SU-DHL-6 (cell line): Measurements from ENCODE around the gene RADIL.

Source experiments
- H2AFZ ChIP-seq: fragments of 200-600 bp; sonication (generic); 2 replicates; pipeline ENCODE4 v1.6.1; 2014; ENCODE audit warnings: low read depth, mild to moderate bottlenecking, moderate library complexity, mixed read lengths, antibody characterized with exemption, low read length; ENCODE audit not compliant: severe bottlenecking
- H3F3A ChIP-seq: fragments of 200-600 bp; shearing (Covaris generic); 2 replicates; pipeline ENCODE4 v1.6.0; 2016; ENCODE audit warnings: antibody characterized with exemption, mild to moderate bottlenecking; ENCODE audit not compliant: insufficient read depth
- H3K27ac ChIP-seq: fragments of 200-600 bp; sonication (generic); 2 replicates; pipeline ENCODE4 v1.5.1; 2016; ENCODE audit warnings: low read depth, mild to moderate bottlenecking, low read length, moderate library complexity, mixed read lengths
- H3K27me3 ChIP-seq: fragments of 200-600 bp; sonication (generic), shearing (Covaris generic); 2 replicates; pipeline ENCODE4 v1.6.0; 2014; ENCODE audit warnings: mild to moderate bottlenecking, low read length
- H3K36me3 ChIP-seq: fragments of 200-600 bp; sonication (generic); 2 replicates; pipeline ENCODE4 v1.6.1; 2014; ENCODE audit warnings: mild to moderate bottlenecking, low read length, mixed read lengths
- H3K4me2 ChIP-seq: fragments of 300-600, 200-600 bp; shearing (Covaris generic), sonication (generic); 2 replicates; pipeline ENCODE4 v1.6.0; 2014; ENCODE audit warnings: low read length, low read depth, mild to moderate bottlenecking; ENCODE audit not compliant: poor library complexity, severe bottlenecking
- H3K4me3 ChIP-seq: fragments of 200-600 bp; sonication (generic); 2 replicates; pipeline ENCODE4 v1.5.1; 2014; ENCODE audit warnings: antibody characterized with exemption, low read length, mild to moderate bottlenecking, mixed read lengths; ENCODE audit not compliant: insufficient read depth, poor library complexity, severe bottlenecking
- H3K79me2 ChIP-seq: fragments of 200-600 bp; sonication (generic); 2 replicates; pipeline ENCODE4 v1.6.1; 2014; ENCODE audit warnings: mild to moderate bottlenecking, low read length, moderate library complexity; ENCODE audit not compliant: insufficient read depth
- H3K9ac ChIP-seq: fragments of 200-600 bp; sonication (generic); 2 replicates; pipeline ENCODE4 v1.7.0; 2014; ENCODE audit warnings: mild to moderate bottlenecking, low read length
- H3K9me2 ChIP-seq: fragments of 200-600 bp; sonication (generic); replicated peaks from 2 replicates; pipeline ENCODE4 v1.6.1; 2014; ENCODE audit warnings: low read length; ENCODE audit not compliant: insufficient read depth
- H3K9me3 ChIP-seq: fragments of 200-600 bp; sonication (generic); 2 replicates; pipeline ENCODE4 v1.6.1; 2014; ENCODE audit warnings: low read length, mixed read lengths; ENCODE audit not compliant: insufficient read depth
- H4K20me1 ChIP-seq: fragments of 200-600 bp; sonication (generic); 2 replicates; pipeline ENCODE4 v1.6.1; 2014; ENCODE audit warnings: low read depth, mild to moderate bottlenecking, antibody characterized with exemption, low read length, moderate library complexity, mixed read lengths
- EZH2phosphoT487 ChIP-seq: fragments of 200-600 bp; sonication (generic), shearing (Covaris generic); conservative IDR thresholded peaks from 2 replicates; pipeline ENCODE4 v1.6.1; 2018; ENCODE audit warnings: mild to moderate bottlenecking, antibody characterized with exemption, low read length, moderate library complexity, mixed read lengths
- TF ChIP-seq, protein P1 (sequence below): fragments of 200-600 bp; sonication (generic); IDR thresholded peaks from one replicate; pipeline ENCODE4 v1.5.1; 2017; ENCODE audit warnings: antibody characterized with exemption, mild to moderate bottlenecking, low read length, moderate library complexity; ENCODE audit not compliant: insufficient read depth, poor library complexity, severe bottlenecking

The RADIL gene

DNA sequence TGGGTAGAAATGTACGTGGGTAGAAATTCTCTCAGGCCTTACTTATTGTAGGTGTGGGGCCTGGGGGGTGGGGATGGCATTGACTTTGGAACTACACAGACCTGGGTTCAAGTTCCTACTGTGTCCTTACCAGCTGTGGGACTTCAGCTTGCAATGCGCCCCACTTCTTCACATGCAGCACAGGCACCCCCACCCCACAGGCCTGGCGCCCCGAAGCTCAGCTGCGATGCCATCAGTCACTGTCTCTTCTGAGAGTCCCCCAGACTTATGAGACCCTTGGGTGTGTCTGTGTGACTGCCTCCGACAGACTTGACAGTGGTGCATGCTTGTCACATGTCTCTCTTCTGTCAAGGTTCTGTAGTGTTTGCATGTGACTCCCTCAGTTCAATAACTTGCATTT is 111.2 kb downstream of the RADIL start:
- no peaks in the 10 kb centered on the region for H3K36me3 ChIP-seq
- 0 out of 2 replicates have a peak, but pooled peaks cover 7% of the 10 kb centered on the region for H3F3A ChIP-seq
- H3K9me3 ChIP-seq: no peaks in the 10 kb centered on the region
- H3K9ac ChIP-seq: no peak overlapping the region
- H3K4me2 ChIP-seq: no peak overlapping the region
- H3K27ac ChIP-seq: no peak overlapping the region
- TF ChIP-seq EZH2phosphoT487: no peak
- TF ChIP-seq, protein P1, sequence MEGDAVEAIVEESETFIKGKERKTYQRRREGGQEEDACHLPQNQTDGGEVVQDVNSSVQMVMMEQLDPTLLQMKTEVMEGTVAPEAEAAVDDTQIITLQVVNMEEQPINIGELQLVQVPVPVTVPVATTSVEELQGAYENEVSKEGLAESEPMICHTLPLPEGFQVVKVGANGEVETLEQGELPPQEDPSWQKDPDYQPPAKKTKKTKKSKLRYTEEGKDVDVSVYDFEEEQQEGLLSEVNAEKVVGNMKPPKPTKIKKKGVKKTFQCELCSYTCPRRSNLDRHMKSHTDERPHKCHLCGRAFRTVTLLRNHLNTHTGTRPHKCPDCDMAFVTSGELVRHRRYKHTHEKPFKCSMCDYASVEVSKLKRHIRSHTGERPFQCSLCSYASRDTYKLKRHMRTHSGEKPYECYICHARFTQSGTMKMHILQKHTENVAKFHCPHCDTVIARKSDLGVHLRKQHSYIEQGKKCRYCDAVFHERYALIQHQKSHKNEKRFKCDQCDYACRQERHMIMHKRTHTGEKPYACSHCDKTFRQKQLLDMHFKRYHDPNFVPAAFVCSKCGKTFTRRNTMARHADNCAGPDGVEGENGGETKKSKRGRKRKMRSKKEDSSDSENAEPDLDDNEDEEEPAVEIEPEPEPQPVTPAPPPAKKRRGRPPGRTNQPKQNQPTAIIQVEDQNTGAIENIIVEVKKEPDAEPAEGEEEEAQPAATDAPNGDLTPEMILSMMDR: no peak
- no peak overlapping the region for H2AFZ ChIP-seq
- peaks cover 16% of the 10 kb centered on the region for H3K79me2 ChIP-seq
- no peaks in the 10 kb centered on the region for H3K27me3 ChIP-seq
- H3K4me3 ChIP-seq: no peak overlapping the region
- H3K9me2 ChIP-seq: no peaks in the 10 kb centered on the region
- no peaks in the 10 kb centered on the region for H4K20me1 ChIP-seq

DNA sequence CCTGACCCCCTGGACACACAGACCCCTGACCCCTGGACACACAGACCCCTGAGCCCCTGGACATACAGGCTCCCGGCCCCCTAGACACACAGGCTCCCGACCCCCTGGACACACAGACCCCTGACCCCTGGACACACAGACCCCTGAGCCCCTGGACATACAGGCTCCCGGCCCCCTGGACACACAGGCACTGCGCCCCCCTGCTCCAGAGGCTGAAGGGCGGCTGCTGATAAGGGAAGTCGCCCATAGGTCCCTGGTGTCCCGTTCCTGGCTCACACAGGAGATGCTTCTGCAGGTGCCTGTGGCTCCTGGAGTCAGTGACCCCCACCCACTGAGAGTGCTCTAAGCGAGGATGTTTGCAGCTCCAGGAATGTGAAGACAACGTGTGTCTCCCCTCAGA is 111.8 kb downstream of the RADIL start:
- Histone ChIP-seq H3K4me3 (no peak overlapping the region), H3K27me3 (no peaks in the 10 kb centered on the region), H4K20me1 (no peaks in the 10 kb centered on the region), H3K9me2 (no peaks in the 10 kb centered on the region), H2AFZ (no peak overlapping the region), H3K9ac (no peak overlapping the region), H3K4me2 (no peak overlapping the region), H3F3A (0 out of 2 replicates have a peak, but pooled peaks cover 7% of the 10 kb centered on the region), H3K27ac (no peak overlapping the region), H3K9me3 (no peaks in the 10 kb centered on the region), H3K36me3 (no peaks in the 10 kb centered on the region), H3K79me2 (peaks cover 12% of the 10 kb centered on the region)
- TF ChIP-seq, protein P1: no peak
- no peak for TF ChIP-seq EZH2phosphoT487

DNA sequence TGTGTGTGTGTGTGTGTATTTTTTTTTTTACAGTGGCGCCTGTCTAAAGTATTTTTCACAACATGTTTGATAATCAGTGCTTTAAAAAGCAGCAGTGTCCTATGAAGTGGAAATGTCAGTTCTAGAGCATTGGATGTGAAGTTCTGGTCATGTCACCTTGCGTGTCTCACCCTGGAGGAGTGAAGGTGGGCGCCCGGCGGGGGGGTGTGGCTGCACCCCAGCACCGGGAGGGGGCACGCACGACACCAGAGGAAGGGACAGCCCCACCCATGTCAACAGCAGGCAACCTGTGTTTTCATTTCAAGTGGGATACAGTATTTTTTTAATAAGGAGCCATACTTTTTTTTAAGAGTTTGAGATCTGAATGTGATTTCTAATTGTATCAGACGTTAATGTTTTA is 112.6 kb downstream of the RADIL start:
- H3K36me3 ChIP-seq: no peaks in the 10 kb centered on the region
- H3K9me2 ChIP-seq: no peaks in the 10 kb centered on the region
- H2AFZ ChIP-seq: no peak overlapping the region
- no peak overlapping the region for H3K9ac ChIP-seq
- no peaks in the 10 kb centered on the region for H3K27me3 ChIP-seq
- TF ChIP-seq, protein P1: no peak
- TF ChIP-seq EZH2phosphoT487: no peak
- no peak overlapping the region for H3K27ac ChIP-seq
- H3K4me2 ChIP-seq: no peak overlapping the region
- H3F3A ChIP-seq: 0 out of 2 replicates have a peak, but pooled peaks cover 7% of the 10 kb centered on the region
- H3K9me3 ChIP-seq: no peaks in the 10 kb centered on the region
- peaks cover 4% of the 10 kb centered on the region for H3K79me2 ChIP-seq
- no peak overlapping the region for H3K4me3 ChIP-seq
- no peaks in the 10 kb centered on the region for H4K20me1 ChIP-seq

DNA sequence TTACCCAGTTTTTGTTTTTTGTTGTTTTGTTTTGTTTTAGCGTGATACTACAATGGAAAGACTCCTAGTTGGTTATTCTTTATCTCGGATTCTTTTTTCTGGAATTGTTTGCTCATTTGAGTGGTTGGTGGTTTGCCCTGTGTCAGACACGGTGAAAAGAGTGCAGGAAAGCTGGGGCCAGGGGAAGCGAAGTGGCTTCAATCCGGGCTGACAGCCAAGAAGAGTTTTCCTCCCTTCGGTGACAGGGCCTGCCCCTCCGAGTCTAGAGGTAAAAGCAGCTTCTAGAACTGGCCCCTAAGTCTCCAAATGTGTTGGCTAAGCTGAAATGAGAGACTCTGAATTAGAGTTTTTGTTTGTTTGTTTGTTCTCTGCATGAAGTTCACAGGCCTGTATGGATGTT is 113.8 kb downstream of the RADIL start:
- H2AFZ ChIP-seq: no peak overlapping the region
- H3K27me3 ChIP-seq: no peaks in the 10 kb centered on the region
- H3K9me2 ChIP-seq: no peaks in the 10 kb centered on the region
- H3F3A ChIP-seq: 0 out of 2 replicates have a peak, but pooled peaks cover 7% of the 10 kb centered on the region
- no peaks in the 10 kb centered on the region for H4K20me1 ChIP-seq
- H3K9me3 ChIP-seq: no peaks in the 10 kb centered on the region
- no peak overlapping the region for H3K4me2 ChIP-seq
- H3K36me3 ChIP-seq: no peaks in the 10 kb centered on the region
- H3K4me3 ChIP-seq: no peak overlapping the region
- no peak overlapping the region for H3K9ac ChIP-seq
- no peak for TF ChIP-seq EZH2phosphoT487
- TF ChIP-seq, protein P1: no peak
- H3K27ac ChIP-seq: no peak overlapping the region
- H3K79me2 ChIP-seq: no peaks in the 10 kb centered on the region
